Fibroblast of lung (primary cell): ENCODE results near the gene IL1RN. TPM values are rescaled to one million over a fixed set of nuclear protein-coding genes. Genes with fewer than 3 reads are reported as not detected.

Experiments used
- DNase-seq, 2 donors: peaks; one replicate each; pipeline versions ENCODE4 v3.0.0 to v3.0.0-alpha.2; 2010; ENCODE audit warnings: low read depth in 2 of 2
- H2AFZ ChIP-seq: 2 replicates; pipeline ENCODE4 v1.5.1; 2012; ENCODE audit warnings: low read length, control low read depth, inconsistent platforms
- H3K27ac ChIP-seq: 2 replicates; pipeline ENCODE4 v1.5.1; 2011; ENCODE audit warnings: low read length, control low read depth; ENCODE audit not compliant: insufficient read depth
- H3K27me3 ChIP-seq: 2 replicates; pipeline ENCODE4 v1.5.1; 2011; ENCODE audit warnings: mild to moderate bottlenecking, low read length; ENCODE audit not compliant: control insufficient read depth, insufficient read depth
- H3K36me3 ChIP-seq: 2 replicates; pipeline ENCODE4 v1.5.1; 2011; ENCODE audit warnings: low read length; ENCODE audit not compliant: control insufficient read depth, insufficient read depth
- H3K4me1 ChIP-seq: 2 replicates; pipeline ENCODE4 v1.5.1; 2011; ENCODE audit warnings: low read length; ENCODE audit not compliant: control insufficient read depth, insufficient read depth; ENCODE audit errors: extremely low read depth
- H3K4me2 ChIP-seq: 2 replicates; pipeline ENCODE4 v1.5.1; 2011; ENCODE audit warnings: low read length, control low read depth; ENCODE audit not compliant: insufficient read depth; ENCODE audit errors: extremely low read depth
- H3K4me3 ChIP-seq, 4 experiments: fragments of 200-600 bp in 1 of 4; sonication (generic) in 1 of 4; replicated peaks in 1 of 4; 2 replicates each; pipeline ENCODE4 v1.5.1; 2011 to 2016; ENCODE audit warnings: low read length in 4 of 4, low read depth in 3 of 4, mild to moderate bottlenecking in 3 of 4, control low read depth in 2 of 4, inconsistent platforms in 1 of 4, mixed read lengths in 1 of 4; ENCODE audit not compliant: insufficient read depth in 1 of 4; ENCODE audit errors: control extremely low read depth in 1 of 4
- H3K79me2 ChIP-seq: 2 replicates; pipeline ENCODE4 v1.5.1; 2012; ENCODE audit warnings: mild to moderate bottlenecking, low read length, inconsistent platforms; ENCODE audit not compliant: control insufficient read depth, insufficient read depth
- H3K9ac ChIP-seq: 2 replicates; pipeline ENCODE4 v1.5.1; 2011; ENCODE audit warnings: mild to moderate bottlenecking, low read length, control low read depth; ENCODE audit not compliant: insufficient read depth
- H3K9me3 ChIP-seq: 2 replicates; pipeline ENCODE4 v1.5.1; 2012; ENCODE audit warnings: low read depth, low read length; ENCODE audit not compliant: control insufficient read depth, insufficient read depth
- H4K20me1 ChIP-seq: 2 replicates; pipeline ENCODE4 v1.5.1; 2011; ENCODE audit warnings: low read length; ENCODE audit not compliant: control insufficient read depth, insufficient read depth; ENCODE audit errors: extremely low read depth
- CTCF ChIP-seq, 2 donors: IDR thresholded peaks in 1 of 2; conservative IDR thresholded peaks in 1 of 2; 1 replicate in 1 of 2; 2 replicates in 1 of 2; pipeline ENCODE4 v1.5.1; 2011 to 2012; ENCODE audit warnings: low read length in 2 of 2, control low read depth in 1 of 2, inconsistent platforms in 1 of 2, low read depth in 1 of 2, mild to moderate bottlenecking in 1 of 2
- EZH2 ChIP-seq: IDR thresholded peaks from 2 replicates; pipeline ENCODE4 v1.5.1; 2012; ENCODE audit warnings: low read length, control low read depth, mild to moderate bottlenecking; ENCODE audit errors: missing control alignments
- polyA plus RNA-seq, 2 donors: library from polyadenylated mRNA; depleted of rRNA in 1 of 2; stranded (reverse) in 1 of 2; unstranded in 1 of 2; fragments of >200 nt; gene quantifications; 2 replicates each; pipeline ENCODE4 v1.2.1, GENCODE V29; 2011 to 2012; ENCODE audit warnings: missing spikeins in 1 of 2
- total RNA-seq: library from RNA; depleted of rRNA; stranded (reverse); fragments of >200 nt; gene quantifications from 2 replicates; pipeline ENCODE4 v1.2.1, GENCODE V29; 2014

Gene IL1RN
- total and polyA plus RNA-seq, 2 donors (not counting 1 experiment from before 2014, with no cell fraction given): 0.06 TPM; not detected in 1

GRCh38 chr2:113160962-113161361 lies 33.6 kb downstream of the IL1RN start:
- Histone ChIP-seq H3K27ac (no peak overlapping the region), H2AFZ (no peak overlapping the region), H3K9ac (no peak overlapping the region), H4K20me1 (no peaks in the 10 kb centered on the region), H3K36me3 (no peaks in the 10 kb centered on the region), H3K27me3 (no peaks in the 10 kb centered on the region), H3K9me3 (no peaks in the 10 kb centered on the region), H3K4me2 (no peak overlapping the region), H3K4me3 (no peak overlapping the region), H3K79me2 (no peaks in the 10 kb centered on the region), H3K4me1 (peaks cover 5% of the 10 kb centered on the region)
- no peak for TF ChIP-seq CTCF (conservative IDR thresholded peaks at IDR 0.05 in 1 of 2, IDR thresholded peaks at IDR 0.05 in 1 of 2; ENCODE audit: low read depth in 1 of 2, low read length in 2 of 2)
- no peak for TF ChIP-seq EZH2
- DNase-seq: no peak

- Histone ChIP-seq H4K20me1 (no peaks in the 10 kb centered on the region), H3K4me3 (no peak overlapping the region), H3K79me2 (no peaks in the 10 kb centered on the region), H3K27ac (no peak overlapping the region), H3K4me1 (peaks cover 5% of the 10 kb centered on the region), H3K9ac (no peak overlapping the region), H3K4me2 (no peak overlapping the region), H3K27me3 (no peaks in the 10 kb centered on the region), H3K9me3 (no peaks in the 10 kb centered on the region), H2AFZ (no peak overlapping the region), H3K36me3 (no peaks in the 10 kb centered on the region)
- DNase-seq: no peak
- no peak for TF ChIP-seq CTCF (conservative IDR thresholded peaks at IDR 0.05 in 1 of 2, IDR thresholded peaks at IDR 0.05 in 1 of 2; ENCODE audit: low read depth in 1 of 2, low read length in 2 of 2)
- TF ChIP-seq EZH2: no peak
Measured at GRCh38 chr2:113162173-113162572, 34.8 kb downstream of the IL1RN start.

- no peak overlapping the region for H2AFZ ChIP-seq
- H3K9ac ChIP-seq: no peak overlapping the region
- H3K4me2 ChIP-seq: no peak overlapping the region
- no peaks in the 10 kb centered on the region for H3K36me3 ChIP-seq
- H4K20me1 ChIP-seq: no peaks in the 10 kb centered on the region
- TF ChIP-seq CTCF (conservative IDR thresholded peaks at IDR 0.05 in 1 of 2, IDR thresholded peaks at IDR 0.05 in 1 of 2; ENCODE audit: low read depth in 1 of 2, low read length in 2 of 2): no peak
- TF ChIP-seq EZH2: no peak
- H3K9me3 ChIP-seq: no peaks in the 10 kb centered on the region
- H3K4me1 ChIP-seq: peaks cover 2% of the 10 kb centered on the region
- no peak overlapping the region for H3K4me3 ChIP-seq
- no peak for DNase-seq
- H3K27me3 ChIP-seq: no peaks in the 10 kb centered on the region
- no peak overlapping the region for H3K27ac ChIP-seq
- H3K79me2 ChIP-seq: no peaks in the 10 kb centered on the region
Measured at GRCh38 chr2:113162869-113163268, 35.5 kb downstream of the IL1RN start.
